Transverse colon (tissue), 4 donors: ENCODE results near the gene CPN1. TPM values are rescaled to one million over a fixed set of nuclear protein-coding genes. Genes with fewer than 3 reads are reported as not detected.
"Not testable (repeated sequence)": the region's sequence is repeated elsewhere in the genome, so short reads cannot be mapped to it uniquely, and the experiment has no call there.

Experiments
- DNase-seq: peaks from one replicate; pipeline ENCODE4 v3.0.0-alpha.2; 2019
- H3K27ac ChIP-seq, 4 donors: fragments of 200-600 bp; sonication (generic); 2 replicates each; pipeline ENCODE4 v1.5.1; 2016 to 2018; ENCODE audit warnings: inconsistent platforms in 4 of 4
- H3K27me3 ChIP-seq: fragments of 200-600 bp; sonication (generic); 2 replicates; pipeline ENCODE4 v1.5.1; 2017; ENCODE audit warnings: inconsistent platforms
- H3K36me3 ChIP-seq, 4 donors: fragments of 200-600 bp; sonication (generic); 2 replicates each; pipeline ENCODE4 v1.5.1; 2017 to 2019; ENCODE audit warnings: inconsistent platforms in 4 of 4
- H3K4me1 ChIP-seq, 4 donors: fragments of 200-600 bp; sonication (generic); 2 replicates each; pipeline ENCODE4 v1.5.1; 2017 to 2020; ENCODE audit warnings: inconsistent platforms in 4 of 4
- H3K4me3 ChIP-seq, 4 donors: fragments of 200-600 bp; sonication (generic); 1 replicate in 1 of 4; 2 replicates in 3 of 4; pipeline versions ENCODE4 v1.5.1 to v1.6.1; 2017 to 2019; ENCODE audit warnings: inconsistent platforms in 4 of 4
- H3K9me3 ChIP-seq, 2 donors: fragments of 200-600 bp; sonication (generic); 2 replicates each; pipeline ENCODE4 v1.5.1; 2017 to 2019; ENCODE audit warnings: inconsistent platforms in 2 of 2
- EP300 ChIP-seq: sonication (generic); formaldehyde crosslinking; IDR thresholded peaks from one replicate; pipeline ENCODE4 v1.6.1; 2017; ENCODE audit warnings: antibody characterized with exemption, low read depth
- POLR2A ChIP-seq: fragments of 450-650 bp; IDR thresholded peaks from one replicate; pipeline ENCODE4 v1.6.1; 2016; ENCODE audit warnings: antibody characterized with exemption, mild to moderate bottlenecking, moderate library complexity
- POLR2AphosphoS5 ChIP-seq, 3 donors: sonication (generic); formaldehyde crosslinking; IDR thresholded peaks; one replicate each; pipeline ENCODE4 v1.6.1; 2016; ENCODE audit warnings: antibody characterized with exemption in 3 of 3
- WGBS, 2 donors: methylation state at CpG; one replicate each; pipeline ENCODE4 v1.1.5; 2018; ENCODE audit warnings: low coverage in 1 of 2; 5-methylcytosine and 5-hydroxymethylcytosine counted together
- in situ Hi-C, 4 donors: fragments of 200-750 bp; cut with MboI; loops; one replicate each; pipeline versions ENCODE4 v1.15.0 to v1.15.1; 2017; ENCODE audit warnings: low sequenced_read_pairs in 3 of 4, low pct_ligation_motif_present in 1 of 4, low pct_unique_long_range_greater_than_20kb in 1 of 4
- intact Hi-C: fragments of 100-400 bp; cut with DNase I; formaldehyde crosslinking; loops from one replicate; pipeline ENCODE4 v1.15.1; 2023; ENCODE audit warnings: low total_unique reads
- total RNA-seq, 4 donors: library from RNA; depleted of rRNA; stranded (reverse); fragments of >200 nt; gene quantifications; one replicate each; pipeline ENCODE4 v1.1.0, GENCODE V29; 2016
- TF ChIP-seq, protein P1 (sequence below), 5 experiments: fragments of 200-600 bp in 3 of 5; fragments of 450-650 bp in 2 of 5; sonication (generic) in 3 of 5; IDR thresholded peaks; 1 replicate in 2 of 5; 2 replicates in 3 of 5; pipeline ENCODE4 v1.5.1; 2016 to 2017; ENCODE audit warnings: antibody characterized with exemption in 5 of 5, inconsistent platforms in 3 of 5, mild to moderate bottlenecking in 2 of 5, moderate library complexity in 1 of 5

Gene CPN1
- total RNA-seq, 4 donors from 2014 or later, result not detected

DNA sequence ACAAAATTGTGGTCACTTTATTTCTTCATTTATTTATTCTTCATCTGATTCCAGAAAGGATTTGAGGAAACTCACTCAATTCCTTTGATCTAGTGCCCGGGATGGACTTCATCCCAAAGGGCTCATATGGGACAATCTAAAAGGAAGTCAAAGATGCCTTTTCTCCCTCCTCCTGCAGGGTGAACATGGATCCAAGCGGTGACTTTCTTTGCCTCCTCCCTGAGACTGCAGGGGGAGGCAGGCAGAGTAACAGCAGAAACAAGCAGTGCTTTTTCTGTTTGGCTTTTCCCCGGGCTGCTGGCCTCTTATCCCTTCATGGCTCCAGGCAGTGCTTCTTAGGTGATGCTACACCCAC lies 61.9 kb downstream of the CPN1 start:
- H3K27ac ChIP-seq, result no peak overlapping the region
- WGBS, 2 donors, result 17 to 32% methylated on average over 1 to 3 of the region's 3 CpGs
- H3K9me3 ChIP-seq, result no peaks in the 10 kb centered on the region
- in situ Hi-C loops (no loop called here), intact Hi-C loops (no loop called here)
- no peaks in the 10 kb centered on the region for H3K36me3 ChIP-seq
- no peak for DNase-seq
- no peaks in the 10 kb centered on the region for H3K27me3 ChIP-seq
- no peaks in the 10 kb centered on the region for H3K4me1 ChIP-seq
- TF ChIP-seq EP300 (no peak), POLR2A (no peak), POLR2AphosphoS5 (IDR thresholded peaks at IDR 0.05) (no peak)
- TF ChIP-seq, protein P1, sequence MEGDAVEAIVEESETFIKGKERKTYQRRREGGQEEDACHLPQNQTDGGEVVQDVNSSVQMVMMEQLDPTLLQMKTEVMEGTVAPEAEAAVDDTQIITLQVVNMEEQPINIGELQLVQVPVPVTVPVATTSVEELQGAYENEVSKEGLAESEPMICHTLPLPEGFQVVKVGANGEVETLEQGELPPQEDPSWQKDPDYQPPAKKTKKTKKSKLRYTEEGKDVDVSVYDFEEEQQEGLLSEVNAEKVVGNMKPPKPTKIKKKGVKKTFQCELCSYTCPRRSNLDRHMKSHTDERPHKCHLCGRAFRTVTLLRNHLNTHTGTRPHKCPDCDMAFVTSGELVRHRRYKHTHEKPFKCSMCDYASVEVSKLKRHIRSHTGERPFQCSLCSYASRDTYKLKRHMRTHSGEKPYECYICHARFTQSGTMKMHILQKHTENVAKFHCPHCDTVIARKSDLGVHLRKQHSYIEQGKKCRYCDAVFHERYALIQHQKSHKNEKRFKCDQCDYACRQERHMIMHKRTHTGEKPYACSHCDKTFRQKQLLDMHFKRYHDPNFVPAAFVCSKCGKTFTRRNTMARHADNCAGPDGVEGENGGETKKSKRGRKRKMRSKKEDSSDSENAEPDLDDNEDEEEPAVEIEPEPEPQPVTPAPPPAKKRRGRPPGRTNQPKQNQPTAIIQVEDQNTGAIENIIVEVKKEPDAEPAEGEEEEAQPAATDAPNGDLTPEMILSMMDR (IDR thresholded peaks at IDR 0.05), result no peak
- no peak overlapping the region for H3K4me3 ChIP-seq

DNA sequence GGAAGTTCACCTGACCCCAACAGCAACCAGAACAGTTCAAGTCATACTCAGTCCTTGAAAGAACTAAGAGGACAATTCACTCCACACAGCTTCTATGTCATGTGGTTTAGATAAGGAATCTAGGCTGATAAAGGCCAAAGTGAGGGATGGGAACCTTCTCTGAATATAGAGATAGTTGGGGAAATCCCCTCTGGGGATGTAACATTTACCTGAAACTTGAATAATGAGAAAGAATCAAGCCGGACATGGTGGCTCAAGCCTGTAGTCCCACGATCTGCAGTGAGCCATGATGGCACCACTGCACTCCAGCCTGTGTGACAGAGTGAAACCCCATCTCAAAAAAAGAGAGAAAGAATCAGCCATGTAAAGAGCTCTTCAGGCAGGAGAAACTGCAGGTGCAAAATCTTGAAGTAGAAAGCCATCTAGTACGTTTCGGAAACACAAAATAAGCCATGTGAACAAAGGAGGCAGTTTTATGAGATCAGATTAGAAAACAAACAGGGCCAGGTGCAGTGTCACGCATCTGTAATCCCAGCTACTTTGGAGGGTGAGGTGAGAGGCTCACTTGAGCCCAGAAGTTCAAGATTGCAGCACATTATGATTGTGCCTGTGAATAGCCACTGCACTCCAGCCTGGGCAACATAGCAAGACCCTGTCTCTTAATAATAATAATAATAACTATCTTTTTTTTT lies 67.5 kb downstream of the CPN1 start:
- H3K4me3 ChIP-seq, result no peak overlapping the region
- in situ Hi-C loops (no loop called here), intact Hi-C loops (no loop called here)
- TF ChIP-seq EP300, result no peak
- TF ChIP-seq, protein P1 (IDR thresholded peaks at IDR 0.05), result no peak
- TF ChIP-seq POLR2AphosphoS5 (IDR thresholded peaks at IDR 0.05), result no peak
- no peak for TF ChIP-seq POLR2A
- H3K36me3 ChIP-seq, result no peaks in the 10 kb centered on the region
- no peaks in the 10 kb centered on the region for H3K27me3 ChIP-seq
- WGBS, 2 donors, result 43 to 53% methylated on average over 5 of the region's 5 CpGs
- peaks cover 0 to 7% (median 3%) of the 10 kb centered on the region in 4 donors for H3K4me1 ChIP-seq
- H3K27ac ChIP-seq, result no peak overlapping the region
- DNase-seq, result no peak
- no peaks in the 10 kb centered on the region for H3K9me3 ChIP-seq

DNA sequence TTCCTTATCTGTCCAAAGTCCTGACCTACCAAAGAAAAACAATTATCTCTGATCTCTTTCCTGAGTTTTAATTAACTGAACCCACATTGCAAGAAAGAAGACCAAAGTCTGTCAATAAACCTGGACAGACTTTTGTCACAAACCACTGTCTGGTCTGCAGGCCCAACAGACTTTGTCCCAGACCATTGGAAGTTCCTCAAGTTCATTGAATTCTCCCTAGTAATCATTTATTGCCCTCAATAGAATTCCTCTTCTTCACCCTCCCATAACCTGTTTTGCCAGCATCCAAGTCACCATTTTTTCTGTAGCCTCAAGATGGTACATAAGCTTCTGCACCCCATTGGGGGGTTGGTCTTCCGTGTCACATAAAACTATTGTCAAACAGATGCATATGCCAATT lies 68.0 kb downstream of the CPN1 start:
- Histone ChIP-seq H3K27ac (no peak overlapping the region), H3K4me1 (peaks cover 0 to 12% (median 8%) of the 10 kb centered on the region in 4 donors), H3K36me3 (no peaks in the 10 kb centered on the region), H3K4me3 (no peak overlapping the region), H3K27me3 (no peaks in the 10 kb centered on the region), H3K9me3 (no peaks in the 10 kb centered on the region)
- in situ Hi-C loops (no loop called here), intact Hi-C loops (no loop called here)
- TF ChIP-seq POLR2A, result no peak
- no peak for TF ChIP-seq POLR2AphosphoS5 (IDR thresholded peaks at IDR 0.05)
- TF ChIP-seq EP300, result no peak
- TF ChIP-seq, protein P1 (IDR thresholded peaks at IDR 0.05), result no peak
- DNase-seq, result no peak
- 77 to 100% methylated on average over 1 of the region's 1 CpG for WGBS, 2 donors

DNA sequence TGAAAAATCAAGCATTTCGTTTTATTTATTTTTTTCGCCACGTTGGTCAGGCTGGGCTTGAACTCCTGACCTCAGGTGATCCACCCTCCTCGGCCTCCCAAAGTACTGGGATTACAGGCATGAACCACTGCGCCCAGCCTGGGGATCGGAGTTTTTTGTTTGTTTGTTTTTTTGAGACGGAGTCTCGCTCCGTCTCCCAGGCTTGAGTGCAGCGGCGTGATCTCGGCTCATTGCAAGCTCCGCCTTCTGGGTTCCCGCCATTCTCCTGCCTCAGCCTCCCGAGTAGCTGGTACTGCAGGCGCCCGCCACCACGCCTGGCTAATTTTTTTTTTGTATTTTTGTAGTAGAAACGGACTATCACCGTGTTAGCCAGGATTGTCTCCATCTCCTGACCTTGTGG lies 69.8 kb downstream of the CPN1 start:
- H3K9me3 ChIP-seq, H3K36me3 ChIP-seq, DNase-seq, H3K27me3 ChIP-seq, intact Hi-C loops, H3K4me3 ChIP-seq, H3K27ac ChIP-seq, in situ Hi-C loops: not testable (repeated sequence)
- peaks cover 9 to 27% (median 23%) of the 10 kb centered on the region in 4 donors for H3K4me1 ChIP-seq
- 91 to 93% methylated on average over 6 to 20 of the region's 20 CpGs for WGBS, 2 donors
